BJ (cell line): ENCODE results near the gene CEACAM16. TPM values are rescaled to one million over a fixed set of nuclear protein-coding genes. Genes with fewer than 3 reads are reported as not detected.
A peak's percentile ranks its signal among the peaks of the same experiment; 100 is the strongest.

Experiments
- CTCF ChIA-PET: fragments of 350-600 bp; formaldehyde crosslinking; extraction: SDS; loops from one replicate; lab custom pipeline; 2021; ENCODE audit warnings: antibody characterized with exemption, inconsistent platforms; lab: Yijun Ruan, JAX
- POLR2A ChIA-PET: fragments of 300-600 bp; sonication (Branson Sonifier 250); formaldehyde crosslinking; extraction: SDS; loops from one replicate; lab custom pipeline; 2021; ENCODE audit warnings: antibody characterized with exemption; lab: Charles Lee
- DNase-seq: peaks from one replicate; pipeline ENCODE4 v3.0.0-alpha.2; 2011; ENCODE audit warnings: low read depth
- H3K27me3 ChIP-seq: 2 replicates; pipeline ENCODE4 v1.6.0; 2011; ENCODE audit warnings: low read length; ENCODE audit not compliant: control insufficient read depth, insufficient read depth
- H3K36me3 ChIP-seq: 2 replicates; pipeline ENCODE4 v1.5.1; 2011; ENCODE audit warnings: low read length; ENCODE audit not compliant: control insufficient read depth, insufficient read depth
- H3K4me3 ChIP-seq: 2 replicates; pipeline ENCODE4 v1.5.1; 2011; ENCODE audit warnings: low read depth, mild to moderate bottlenecking, control low read depth, low read length
- polyA plus RNA-seq: library from polyadenylated mRNA; depleted of rRNA; stranded (reverse); fragments of >200 nt; gene quantifications from 2 replicates; pipeline ENCODE4 v1.2.3, GENCODE V29; 2011
- TF ChIP-seq, protein P1 (sequence below): IDR thresholded peaks from 2 replicates; pipeline ENCODE4 v1.5.1; 2011; ENCODE audit warnings: low read depth, mild to moderate bottlenecking, control low read depth, inconsistent platforms, low read length, moderate library complexity; ENCODE audit not compliant: insufficient read depth

The CEACAM16 gene
- polyA plus RNA-seq, 1 experiment = not detected

- Histone ChIP-seq H3K36me3 (peaks cover 46% of the 10 kb centered on the region), H3K4me3 (no peak overlapping the region)
Observed at GRCh38 chr19:44756089-44756562, 57.2 kb downstream of the CEACAM16 start.

DNA sequence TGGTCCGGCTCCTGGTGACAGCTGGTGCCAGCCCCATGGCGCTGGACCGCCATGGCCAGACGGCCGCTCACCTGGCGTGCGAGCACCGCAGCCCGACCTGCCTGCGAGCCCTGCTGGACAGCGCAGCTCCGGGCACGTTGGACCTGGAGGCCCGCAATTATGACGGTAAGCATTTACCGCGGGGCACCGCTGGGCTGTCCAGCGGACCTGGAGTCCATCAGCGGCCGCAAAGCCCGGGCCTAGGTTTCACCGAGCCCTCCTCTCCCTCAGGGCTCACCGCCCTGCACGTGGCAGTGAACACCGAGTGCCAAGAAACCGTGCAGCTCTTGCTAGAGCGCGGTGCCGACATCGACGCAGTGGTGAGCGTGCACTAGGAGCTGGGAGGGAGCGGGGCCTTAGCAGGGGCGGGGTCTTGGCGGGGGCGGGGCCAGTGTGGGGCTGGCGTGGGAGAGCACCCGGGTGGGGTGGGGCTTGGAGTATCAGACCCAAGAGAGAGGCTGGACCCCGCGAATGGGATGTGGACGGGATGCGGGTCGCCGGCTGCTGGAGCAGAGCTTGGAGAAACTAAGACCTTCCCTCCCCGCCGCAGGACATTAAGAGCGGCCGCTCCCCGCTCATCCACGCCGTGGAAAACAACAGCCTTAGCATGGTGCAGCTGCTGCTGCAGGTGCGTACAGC lies 58.2 kb downstream of the CEACAM16 start:
- peaks cover 44% of the 10 kb centered on the region for H3K36me3 ChIP-seq
- peak overlapping the region; percentile 44 for H3K4me3 ChIP-seq
- CTCF ChIA-PET = interaction anchor here (0.8 to 3.7 kb wide), 5 partner anchors 12 to 187 kb away, joined by 3 to 36 read pairs (median 9); no protein-coding TSS in a partner anchor
- H3K27me3 ChIP-seq = no peaks in the 10 kb centered on the region
- POLR2A ChIA-PET = interaction anchor here (0.7 kb wide), 1 partner anchor 75 kb away, joined by 5 read pairs; no protein-coding TSS in a partner anchor
- TF ChIP-seq, protein P1, sequence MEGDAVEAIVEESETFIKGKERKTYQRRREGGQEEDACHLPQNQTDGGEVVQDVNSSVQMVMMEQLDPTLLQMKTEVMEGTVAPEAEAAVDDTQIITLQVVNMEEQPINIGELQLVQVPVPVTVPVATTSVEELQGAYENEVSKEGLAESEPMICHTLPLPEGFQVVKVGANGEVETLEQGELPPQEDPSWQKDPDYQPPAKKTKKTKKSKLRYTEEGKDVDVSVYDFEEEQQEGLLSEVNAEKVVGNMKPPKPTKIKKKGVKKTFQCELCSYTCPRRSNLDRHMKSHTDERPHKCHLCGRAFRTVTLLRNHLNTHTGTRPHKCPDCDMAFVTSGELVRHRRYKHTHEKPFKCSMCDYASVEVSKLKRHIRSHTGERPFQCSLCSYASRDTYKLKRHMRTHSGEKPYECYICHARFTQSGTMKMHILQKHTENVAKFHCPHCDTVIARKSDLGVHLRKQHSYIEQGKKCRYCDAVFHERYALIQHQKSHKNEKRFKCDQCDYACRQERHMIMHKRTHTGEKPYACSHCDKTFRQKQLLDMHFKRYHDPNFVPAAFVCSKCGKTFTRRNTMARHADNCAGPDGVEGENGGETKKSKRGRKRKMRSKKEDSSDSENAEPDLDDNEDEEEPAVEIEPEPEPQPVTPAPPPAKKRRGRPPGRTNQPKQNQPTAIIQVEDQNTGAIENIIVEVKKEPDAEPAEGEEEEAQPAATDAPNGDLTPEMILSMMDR = no peak
- DNase-seq = no peak

More at GRCh38 chr19:44756089-44756562, 57.2 kb downstream of the CEACAM16 start:
- ChIA-PET POLR2A (no interaction called here), CTCF (interaction anchor here (0.6 to 3.7 kb wide), 5 partner anchors 14 to 66 kb away, joined by 3 to 33 read pairs (median 5); no protein-coding TSS in a partner anchor)
- TF ChIP-seq, protein P1 = no peak
- H3K27me3 ChIP-seq = no peaks in the 10 kb centered on the region
- DNase-seq = no peak

GRCh38 chr19:44757735-44758505 lies 59.0 kb downstream of the CEACAM16 start:
- Histone ChIP-seq H3K36me3 (peaks cover 43% of the 10 kb centered on the region), H3K27me3 (no peaks in the 10 kb centered on the region), H3K4me3 (peak overlapping the region; percentile 44)
- POLR2A ChIA-PET = interaction anchor here (0.7 kb wide), 1 partner anchor 76 kb away, joined by 5 read pairs; no protein-coding TSS in a partner anchor
- no peak for DNase-seq
- TF ChIP-seq, protein P1 = 0 out of 2 replicates have a peak, but pooled peaks have one; percentile 10
- CTCF ChIA-PET = interaction anchor here (0.8 to 3.7 kb wide), 6 partner anchors 12 to 187 kb away, joined by 3 to 36 read pairs (median 6); no protein-coding TSS in a partner anchor

GRCh38 chr19:44758596-44758995 lies 59.6 kb downstream of the CEACAM16 start:
- no peak for DNase-seq
- ChIA-PET CTCF (interaction anchor here (0.6 to 2.4 kb wide), 5 partner anchors 13 to 69 kb away, joined by 3 to 36 read pairs (median 4); no protein-coding TSS in a partner anchor), POLR2A (no interaction called here)
- Histone ChIP-seq H3K27me3 (no peaks in the 10 kb centered on the region), H3K4me3 (no peak overlapping the region), H3K36me3 (peaks cover 42% of the 10 kb centered on the region)
- TF ChIP-seq, protein P1 = no peak
